HL-60/S4 (cell line): Measurements from ENCODE around the gene PRDM2.

ENCODE experiments used
- in situ Hi-C: fragments of 300-500 bp; cut with MboI; formaldehyde crosslinking; loops from 2 replicates; pipeline ENCODE4 v1.14.3; 2022; ENCODE audit warnings: low sequenced_read_pairs

Gene PRDM2

GRCh38 chr1:13830170-13830569 lies 130.2 kb downstream of the PRDM2 start:
- in situ Hi-C loops, result no loop called here

- in situ Hi-C loops, result no loop called here
Measured at GRCh38 chr1:13830616-13831280, 130.8 kb downstream of the PRDM2 start.

GRCh38 chr1:13832100-13832499 lies 132.1 kb downstream of the PRDM2 start:
- in situ Hi-C loops, result no loop called here

GRCh38 chr1:13832536-13832935 lies 132.5 kb downstream of the PRDM2 start:
- in situ Hi-C loops, result no loop called here

GRCh38 chr1:13836136-13836535 lies 136.1 kb downstream of the PRDM2 start:
- in situ Hi-C loops, result no loop called here

- in situ Hi-C loops, result no loop called here
Measured at GRCh38 chr1:13836631-13837030, 136.6 kb downstream of the PRDM2 start.

GRCh38 chr1:13838236-13838635 lies 138.2 kb downstream of the PRDM2 start:
- in situ Hi-C loops, result no loop called here

GRCh38 chr1:13842497-13842896 lies 142.5 kb downstream of the PRDM2 start:
- in situ Hi-C loops, result no loop called here

- in situ Hi-C loops, result no loop called here
Measured at GRCh38 chr1:13851726-13852125, 151.7 kb downstream of the PRDM2 start.

GRCh38 chr1:13855554-13855953 lies 155.6 kb downstream of the PRDM2 start:
- in situ Hi-C loops, result no loop called here

GRCh38 chr1:13860031-13860430 lies 160.0 kb downstream of the PRDM2 start:
- in situ Hi-C loops, result no loop called here

GRCh38 chr1:13864760-13865159 lies 164.8 kb downstream of the PRDM2 start:
- in situ Hi-C loops, result no loop called here

- in situ Hi-C loops, result no loop called here
Measured at GRCh38 chr1:13865851-13866250, 165.9 kb downstream of the PRDM2 start.

GRCh38 chr1:13867603-13868002 lies 167.6 kb downstream of the PRDM2 start:
- in situ Hi-C loops, result no loop called here

GRCh38 chr1:13869172-13869797 lies 169.3 kb downstream of the PRDM2 start:
- in situ Hi-C loops, result no loop called here

- in situ Hi-C loops, result no loop called here
Measured at GRCh38 chr1:13871413-13871812, 171.4 kb downstream of the PRDM2 start.

GRCh38 chr1:13871886-13872285 lies 171.9 kb downstream of the PRDM2 start:
- in situ Hi-C loops, result no loop called here

GRCh38 chr1:13873032-13873431 lies 173.0 kb downstream of the PRDM2 start:
- in situ Hi-C loops, result no loop called here
